Smooth muscle cell (in vitro differentiated cells): ENCODE results near the gene ZMYND15. TPM values are rescaled to one million over a fixed set of nuclear protein-coding genes. Genes with fewer than 3 reads are reported as not detected.

Source experiments
- DNase-seq: peaks from one replicate; lab custom pipeline; 2025; ENCODE audit not compliant: unreplicated experiment; lab: John Stamatoyannopoulos, UW
- H2AFZ ChIP-seq: fragments of 200-600 bp; sonication (generic); 2 replicates; pipeline ENCODE4 v1.6.0; 2016; ENCODE audit warnings: antibody characterized with exemption, low read depth, mild to moderate bottlenecking
- H3F3A ChIP-seq: fragments of 200-600 bp; sonication (generic); 2 replicates; pipeline ENCODE4 v1.6.0; 2017; ENCODE audit warnings: antibody characterized with exemption, low read depth
- H3K27ac ChIP-seq: fragments of 200-600 bp; sonication (generic); 2 replicates; pipeline ENCODE4 v1.5.1; 2016; ENCODE audit warnings: low read depth, mild to moderate bottlenecking
- H3K27me3 ChIP-seq: fragments of 200-600 bp; sonication (generic); 2 replicates; pipeline ENCODE4 v1.6.1; 2016; ENCODE audit warnings: low read depth, mild to moderate bottlenecking
- H3K36me3 ChIP-seq: fragments of 200-600 bp; sonication (generic); 2 replicates; pipeline ENCODE4 v1.5.1; 2016; ENCODE audit warnings: low read depth
- H3K4me1 ChIP-seq: fragments of 200-600 bp; sonication (generic); 2 replicates; pipeline ENCODE4 v1.5.1; 2016; ENCODE audit warnings: low read depth
- H3K4me2 ChIP-seq: fragments of 200-600 bp; sonication (generic); 2 replicates; pipeline ENCODE4 v1.6.0; 2016; ENCODE audit warnings: mild to moderate bottlenecking
- H3K4me3 ChIP-seq: fragments of 200-600 bp; sonication (generic); 2 replicates; pipeline ENCODE4 v1.5.1; 2016; ENCODE audit warnings: mild to moderate bottlenecking
- H3K79me2 ChIP-seq: fragments of 200-600 bp; sonication (generic); 2 replicates; pipeline ENCODE4 v1.6.0; 2016; ENCODE audit warnings: low read depth, mild to moderate bottlenecking
- H3K9ac ChIP-seq: fragments of 200-600 bp; sonication (generic); 2 replicates; pipeline ENCODE4 v1.6.0; 2016; ENCODE audit warnings: low read depth
- H3K9me3 ChIP-seq: fragments of 200-600 bp; sonication (generic); replicated peaks from 2 replicates; pipeline ENCODE4 v1.5.1; 2016; ENCODE audit warnings: low read depth
- H4K20me1 ChIP-seq: fragments of 200-600 bp; sonication (generic); 2 replicates; pipeline ENCODE4 v1.6.0; 2016; ENCODE audit warnings: low read depth
- WGBS: methylation state at CpG from one replicate; pipeline ENCODE4 v1.1.7; 2016; ENCODE audit warnings: low lambda C conversion rate; 5-methylcytosine and 5-hydroxymethylcytosine counted together
- polyA plus RNA-seq: library from polyadenylated mRNA; unstranded; fragments of >200 nt; fragmentation: Nextera tagmentation; extraction: Ambion mirVana; gene quantifications from 2 replicates; pipeline ENCODE4 v1.2.1, GENCODE V29; 2016
- total RNA-seq: library from RNA; depleted of rRNA; stranded (reverse); fragments of >200 nt; gene quantifications from 2 replicates; pipeline ENCODE4 v1.2.3, GENCODE V29; 2014
- TF ChIP-seq, protein P1 (sequence below): fragments of 200-600 bp; sonication (generic); IDR thresholded peaks from 2 replicates; pipeline ENCODE4 v1.5.1; 2017; ENCODE audit warnings: borderline replicate concordance, mild to moderate bottlenecking, antibody characterized with exemption; ENCODE audit not compliant: insufficient read depth, poor library complexity, severe bottlenecking

The ZMYND15 gene
- total and polyA plus RNA-seq, 2 experiments from 2014 or later = not detected

GRCh38 chr17:4738136-4739121, 1.2 kb upstream of the ZMYND15 start:
- Histone ChIP-seq H3K27ac (no peak overlapping the region), H2AFZ (peak overlapping the region; percentile 97)

DNA sequence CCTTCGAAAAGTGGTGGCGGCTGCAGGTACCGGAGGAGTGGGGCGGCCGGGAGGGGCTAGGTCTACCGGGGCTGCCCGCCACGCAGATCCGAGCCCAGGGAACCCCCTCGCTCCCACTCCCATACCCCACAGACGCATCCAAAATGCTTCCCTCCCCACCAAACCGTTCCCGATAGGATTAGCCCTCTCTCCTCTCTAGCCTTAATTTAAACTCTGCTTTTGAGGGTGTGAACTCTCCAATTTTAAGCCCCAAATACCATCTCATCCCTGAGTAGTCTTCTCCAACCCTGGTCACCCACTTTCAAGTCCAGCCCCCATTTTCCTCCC, 355 bp downstream of the ZMYND15 start:
- Histone ChIP-seq H3K27me3 (peaks cover 71% of the 10 kb centered on the region), H3K4me3 (peak overlapping the region; percentile 93), H3K4me2 (peak overlapping the region; percentile 96), H3F3A (no peaks in the 10 kb centered on the region), H3K9me3 (no peaks in the 10 kb centered on the region), H3K79me2 (no peaks in the 10 kb centered on the region), H3K9ac (no peak overlapping the region), H2AFZ (no peak overlapping the region), H3K27ac (no peak overlapping the region), H3K4me1 (peaks cover 11% of the 10 kb centered on the region), H3K36me3 (no peaks in the 10 kb centered on the region), H4K20me1 (no peaks in the 10 kb centered on the region)
- DNase-seq = no peak
- TF ChIP-seq, protein P1, sequence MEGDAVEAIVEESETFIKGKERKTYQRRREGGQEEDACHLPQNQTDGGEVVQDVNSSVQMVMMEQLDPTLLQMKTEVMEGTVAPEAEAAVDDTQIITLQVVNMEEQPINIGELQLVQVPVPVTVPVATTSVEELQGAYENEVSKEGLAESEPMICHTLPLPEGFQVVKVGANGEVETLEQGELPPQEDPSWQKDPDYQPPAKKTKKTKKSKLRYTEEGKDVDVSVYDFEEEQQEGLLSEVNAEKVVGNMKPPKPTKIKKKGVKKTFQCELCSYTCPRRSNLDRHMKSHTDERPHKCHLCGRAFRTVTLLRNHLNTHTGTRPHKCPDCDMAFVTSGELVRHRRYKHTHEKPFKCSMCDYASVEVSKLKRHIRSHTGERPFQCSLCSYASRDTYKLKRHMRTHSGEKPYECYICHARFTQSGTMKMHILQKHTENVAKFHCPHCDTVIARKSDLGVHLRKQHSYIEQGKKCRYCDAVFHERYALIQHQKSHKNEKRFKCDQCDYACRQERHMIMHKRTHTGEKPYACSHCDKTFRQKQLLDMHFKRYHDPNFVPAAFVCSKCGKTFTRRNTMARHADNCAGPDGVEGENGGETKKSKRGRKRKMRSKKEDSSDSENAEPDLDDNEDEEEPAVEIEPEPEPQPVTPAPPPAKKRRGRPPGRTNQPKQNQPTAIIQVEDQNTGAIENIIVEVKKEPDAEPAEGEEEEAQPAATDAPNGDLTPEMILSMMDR = no peak
- 13% methylated on average over 11 of the region's 13 CpGs for WGBS

More at GRCh38 chr17:4738136-4739121, 1.2 kb upstream of the ZMYND15 start:
- no peaks in the 10 kb centered on the region for H4K20me1 ChIP-seq
- no peaks in the 10 kb centered on the region for H3F3A ChIP-seq
- H3K4me3 ChIP-seq = peak overlapping the region; percentile 93
- TF ChIP-seq, protein P1 = no peak
- H3K9ac ChIP-seq = peak overlapping the region; percentile 51
- peak overlapping the region; percentile 96 for H3K4me2 ChIP-seq
- no peaks in the 10 kb centered on the region for H3K79me2 ChIP-seq
- DNase-seq = no peak
- H3K4me1 ChIP-seq = peaks cover 11% of the 10 kb centered on the region
- no peaks in the 10 kb centered on the region for H3K9me3 ChIP-seq
- H3K27me3 ChIP-seq = peaks cover 59% of the 10 kb centered on the region
- WGBS = 14% methylated on average over 41 of the region's 41 CpGs
- no peaks in the 10 kb centered on the region for H3K36me3 ChIP-seq

GRCh38 chr17:4740584-4740983, 951 bp downstream of the ZMYND15 start:
- H3K27me3 ChIP-seq = peaks cover 77% of the 10 kb centered on the region
- peak overlapping the region; percentile 93 for H3K4me3 ChIP-seq
- no peaks in the 10 kb centered on the region for H3K79me2 ChIP-seq
- no peak for DNase-seq
- peaks cover 14% of the 10 kb centered on the region for H3K4me1 ChIP-seq
- H3K9ac ChIP-seq = no peak overlapping the region
- H4K20me1 ChIP-seq = no peaks in the 10 kb centered on the region
- no peak overlapping the region for H3K4me2 ChIP-seq
- H2AFZ ChIP-seq = no peak overlapping the region
- 89% methylated on average over 8 of the region's 8 CpGs for WGBS
- no peak overlapping the region for H3K27ac ChIP-seq
- H3K9me3 ChIP-seq = no peaks in the 10 kb centered on the region
- H3K36me3 ChIP-seq = no peaks in the 10 kb centered on the region
- no peaks in the 10 kb centered on the region for H3F3A ChIP-seq
- TF ChIP-seq, protein P1 = no peak
